OCI-LY7 (cell line): ENCODE results near the gene SPINK1. TPM values are rescaled to one million over a fixed set of nuclear protein-coding genes. Genes with fewer than 3 reads are reported as not detected.

ENCODE experiments used
- BruUV-seq: library from RNA; stranded (reverse); fragments of 400-500 nt; replicated peaks from 2 replicates; lab custom pipeline; 2021; lab: Mats Ljungman, UMichigan
- CTCF ChIA-PET: fragments of 300-600 bp; sonication (Branson Sonifier 250); formaldehyde crosslinking; loops from one replicate; lab custom pipeline; 2022; ENCODE audit warnings: antibody characterized with exemption; ENCODE audit not compliant: unreplicated experiment; lab: Charles Lee
- POLR2A ChIA-PET: fragments of 300-600 bp; sonication (Branson Sonifier 250); formaldehyde crosslinking; loops from one replicate; lab custom pipeline; 2022; ENCODE audit warnings: antibody characterized with exemption; lab: Charles Lee
- DNase-seq: peaks from one replicate; pipeline ENCODE4 v3.0.0-alpha.2; 2015; ENCODE audit warnings: low spot score
- H2AFZ ChIP-seq: fragments of 200-600 bp; sonication (generic), shearing (Covaris generic); 2 replicates; pipeline ENCODE4 v1.6.1; 2014; ENCODE audit warnings: mild to moderate bottlenecking, antibody characterized with exemption, low read length, moderate library complexity
- H3K27ac ChIP-seq: fragments of 200-600 bp; sonication (generic); 2 replicates; pipeline ENCODE4 v1.5.1; 2014; ENCODE audit warnings: mixed run types, low read depth, mild to moderate bottlenecking, moderate library complexity, low read length, inconsistent platforms; ENCODE audit not compliant: poor library complexity, severe bottlenecking
- H3K36me3 ChIP-seq: fragments of 200-600 bp; sonication (generic); 2 replicates; pipeline ENCODE4 v1.6.1; 2014; ENCODE audit warnings: mild to moderate bottlenecking, antibody characterized with exemption, low read length, moderate library complexity, mixed read lengths; ENCODE audit not compliant: insufficient read depth
- H3K4me1 ChIP-seq: fragments of 200-600 bp; sonication (generic); 2 replicates; pipeline ENCODE4 v1.5.1; 2014; ENCODE audit warnings: mild to moderate bottlenecking, low read length; ENCODE audit not compliant: insufficient read depth, poor library complexity, severe bottlenecking
- H3K4me2 ChIP-seq: fragments of 200-600 bp; sonication (generic); 2 replicates; pipeline ENCODE4 v1.6.1; 2014; ENCODE audit warnings: mild to moderate bottlenecking, low read length
- H3K4me3 ChIP-seq: fragments of 200-600 bp; sonication (generic); 2 replicates; pipeline ENCODE4 v1.5.1; 2014; ENCODE audit warnings: mild to moderate bottlenecking, low read depth, low read length; ENCODE audit not compliant: poor library complexity, severe bottlenecking
- H3K79me2 ChIP-seq: fragments of 200-600 bp; sonication (generic); 2 replicates; pipeline ENCODE4 v1.6.1; 2016; ENCODE audit warnings: low read depth, mild to moderate bottlenecking, low read length, moderate library complexity, mixed read lengths; ENCODE audit not compliant: insufficient read depth
- H3K9me2 ChIP-seq: fragments of 200-600 bp; sonication (generic); 2 replicates; pipeline ENCODE4 v1.6.1; 2016; ENCODE audit warnings: mild to moderate bottlenecking, low read length, mixed read lengths; ENCODE audit not compliant: insufficient read depth
- H3K9me3 ChIP-seq: fragments of 200-600 bp; sonication (generic); 2 replicates; pipeline ENCODE4 v1.6.1; 2014; ENCODE audit warnings: mild to moderate bottlenecking, mixed run types, low read length, mixed read lengths
- H4K20me1 ChIP-seq: fragments of 200-600 bp; sonication (generic); 2 replicates; pipeline ENCODE4 v1.6.1; 2014; ENCODE audit warnings: mild to moderate bottlenecking, antibody characterized with exemption, low read length, moderate library complexity, mixed read lengths; ENCODE audit not compliant: insufficient read depth
- CTCF ChIP-seq: fragments of 200-600 bp; sonication (generic); conservative IDR thresholded peaks from 2 replicates; pipeline ENCODE4 v1.5.1; 2014; ENCODE audit warnings: mild to moderate bottlenecking, antibody characterized with exemption, low read length, moderate library complexity, mixed read lengths
- EZH2phosphoT487 ChIP-seq: fragments of 200-600 bp; sonication (generic); IDR thresholded peaks from 2 replicates; pipeline ENCODE4 v1.6.1; 2018; ENCODE audit warnings: low read depth, borderline replicate concordance, mild to moderate bottlenecking, mixed run types, antibody characterized with exemption, low read length, moderate library complexity, mixed read lengths
- intact Hi-C: fragments of 100-400 bp; cut with micrococcal nuclease; formaldehyde crosslinking; loops from one replicate; pipeline ENCODE4 v1.10.0; 2022; ENCODE audit not compliant: unreplicated experiment
- total RNA-seq, 2 experiments: library from RNA; depleted of rRNA in 1 of 2; stranded (reverse); fragments of >200 nt in 1 of 2; shearing (Covaris generic) in 1 of 2; gene quantifications; 2 replicates each; pipeline ENCODE4 v1.2.3, GENCODE V29; 2014 to 2022

The SPINK1 gene
- total RNA-seq, 2 experiments from 2014 or later = not detected

GRCh38 chr5:147791181-147791580 lies 40.3 kb downstream of the SPINK1 start:
- Histone ChIP-seq H3K4me2 (no peak overlapping the region), H3K9me2 (0 out of 2 replicates have a peak, but pooled peaks cover 3% of the 10 kb centered on the region), H3K4me3 (no peak overlapping the region), H3K4me1 (no peaks in the 10 kb centered on the region), H3K79me2 (no peaks in the 10 kb centered on the region), H2AFZ (no peak overlapping the region), H3K9me3 (no peaks in the 10 kb centered on the region), H3K27ac (no peak overlapping the region), H3K36me3 (no peaks in the 10 kb centered on the region), H4K20me1 (no peaks in the 10 kb centered on the region)
- no peak for DNase-seq
- ChIA-PET POLR2A (interaction anchor here (0.6 to 1.6 kb wide), 3 partner anchors 13 to 30 kb away, joined by 3 to 4 read pairs (median 3); no protein-coding TSS in a partner anchor), CTCF (no interaction called here)
- intact Hi-C loops = no loop called here
- no TSS peak for BruUV-seq
- TF ChIP-seq CTCF = no peak
- no peak for TF ChIP-seq EZH2phosphoT487

GRCh38 chr5:147789820-147790219 lies 41.7 kb downstream of the SPINK1 start:
- Histone ChIP-seq H3K36me3 (no peaks in the 10 kb centered on the region), H3K9me2 (0 out of 2 replicates have a peak, but pooled peaks cover 3% of the 10 kb centered on the region), H3K9me3 (no peaks in the 10 kb centered on the region), H3K4me1 (no peaks in the 10 kb centered on the region), H3K79me2 (no peaks in the 10 kb centered on the region), H2AFZ (no peak overlapping the region), H3K4me3 (no peak overlapping the region), H4K20me1 (no peaks in the 10 kb centered on the region), H3K4me2 (no peak overlapping the region), H3K27ac (no peak overlapping the region)
- DNase-seq = no peak
- TF ChIP-seq CTCF (no peak), EZH2phosphoT487 (no peak)
- CTCF ChIA-PET = no interaction called here
- no TSS peak for BruUV-seq
- intact Hi-C loops = no loop called here
- POLR2A ChIA-PET = interaction anchor here (1.6 kb wide), 1 partner anchor 28 kb away, joined by 3 read pairs; no protein-coding TSS in a partner anchor

- H3K27ac ChIP-seq = no peak overlapping the region
- H3K4me1 ChIP-seq = peaks cover 4% of the 10 kb centered on the region
- no peaks in the 10 kb centered on the region for H3K9me2 ChIP-seq
- H3K36me3 ChIP-seq = no peaks in the 10 kb centered on the region
- H3K4me3 ChIP-seq = no peak overlapping the region
- no peaks in the 10 kb centered on the region for H3K9me3 ChIP-seq
- H2AFZ ChIP-seq = no peak overlapping the region
- H3K79me2 ChIP-seq = no peaks in the 10 kb centered on the region
- no peak overlapping the region for H3K4me2 ChIP-seq
- no TSS peak for BruUV-seq
- intact Hi-C loops = no loop called here
- ChIA-PET POLR2A (interaction anchor here (1.1 to 1.5 kb wide), 3 partner anchors 9 to 41 kb away, joined by 3 to 4 read pairs (median 4); no protein-coding TSS in a partner anchor), CTCF (no interaction called here)
- DNase-seq = no peak
- TF ChIP-seq EZH2phosphoT487 (no peak), CTCF (no peak)
- no peaks in the 10 kb centered on the region for H4K20me1 ChIP-seq
Measured at GRCh38 chr5:147788023-147788422, 43.4 kb downstream of the SPINK1 start.
